ENCODE results near the gene THAP6. TPM values are rescaled to one million over a fixed set of nuclear protein-coding genes. Genes with fewer than 3 reads are reported as not detected.

THAP6 gene
- total RNA-seq, 1 donor from 2014 or later, result 31.0 TPM

- no peak for DNase-seq
- Mint-ChIP-seq H3K4me1 (ENCODE audit: low read depth, unreplicated experiment) (no peaks in the 10 kb centered on the region), H3K27ac (ENCODE audit: unreplicated experiment) (no peak within 1 kb of the TSS), H3K4me3 (ENCODE audit: unreplicated experiment) (no peak within 1 kb of the TSS), H3K36me3 (ENCODE audit: unreplicated experiment) (no peaks in the 10 kb centered on the region), H3K9me3 (ENCODE audit: unreplicated experiment) (no peaks in the 10 kb centered on the region), H3K27me3 (ENCODE audit: unreplicated experiment) (no peaks in the 10 kb centered on the region)
- TF ChIP-seq CTCF (IDR thresholded peaks at IDR 0.05; ENCODE audit: partially characterized antibody, unreplicated experiment), result no peak
Observed at GRCh38 chr4:75555294-75556164, 41.3 kb downstream of the THAP6 start, which contains the start of gene ODAPH. ODAPH (plus strand) TSS chr4:75556066; CDS start chr4:75556083, 17 bp downstream.

GRCh38 chr4:75557696-75558095 is 43.4 kb downstream of the THAP6 start:
- no peak for DNase-seq
- no peaks in the 10 kb centered on the region for H3K9me3 Mint-ChIP-seq (ENCODE audit: unreplicated experiment)
- H3K36me3 Mint-ChIP-seq (ENCODE audit: unreplicated experiment), result no peaks in the 10 kb centered on the region
- H3K27me3 Mint-ChIP-seq (ENCODE audit: unreplicated experiment), result no peaks in the 10 kb centered on the region
- no peak overlapping the region for H3K27ac Mint-ChIP-seq (ENCODE audit: unreplicated experiment)
- no peak for TF ChIP-seq CTCF (IDR thresholded peaks at IDR 0.05; ENCODE audit: partially characterized antibody, unreplicated experiment)
- H3K4me1 Mint-ChIP-seq (ENCODE audit: low read depth, unreplicated experiment), result no peaks in the 10 kb centered on the region
- no peak overlapping the region for H3K4me3 Mint-ChIP-seq (ENCODE audit: unreplicated experiment)

DNA sequence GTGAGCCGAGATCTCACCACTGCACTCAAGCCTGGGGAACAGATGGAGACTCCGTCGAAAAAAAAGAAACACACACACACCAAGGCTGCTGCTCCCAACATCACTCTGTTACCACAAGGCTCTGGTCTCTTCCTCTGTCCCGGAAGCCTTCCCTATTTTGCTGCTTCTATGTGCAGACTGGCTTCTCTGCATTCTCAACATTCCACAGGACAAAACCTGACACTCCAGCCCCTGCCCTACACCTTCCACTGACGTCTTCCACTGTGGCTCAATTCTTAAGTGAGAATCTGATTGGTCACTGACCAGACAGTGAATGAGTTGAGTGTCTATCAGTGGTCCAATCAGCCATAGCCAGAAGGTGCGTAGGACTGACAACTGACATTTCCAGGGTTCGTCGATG is 47.5 kb downstream of the THAP6 start:
- H3K36me3 Mint-ChIP-seq (ENCODE audit: unreplicated experiment), result no peaks in the 10 kb centered on the region
- H3K27ac Mint-ChIP-seq (ENCODE audit: unreplicated experiment), result no peak overlapping the region
- TF ChIP-seq CTCF (IDR thresholded peaks at IDR 0.05; ENCODE audit: partially characterized antibody, unreplicated experiment), result no peak
- H3K9me3 Mint-ChIP-seq (ENCODE audit: unreplicated experiment), result no peaks in the 10 kb centered on the region
- no peak overlapping the region for H3K4me3 Mint-ChIP-seq (ENCODE audit: unreplicated experiment)
- no peak for DNase-seq
- H3K27me3 Mint-ChIP-seq (ENCODE audit: unreplicated experiment), result no peaks in the 10 kb centered on the region
- H3K4me1 Mint-ChIP-seq (ENCODE audit: low read depth, unreplicated experiment), result no peaks in the 10 kb centered on the region

- DNase-seq, result no peak
- Mint-ChIP-seq H3K27me3 (ENCODE audit: unreplicated experiment) (no peaks in the 10 kb centered on the region), H3K4me1 (ENCODE audit: low read depth, unreplicated experiment) (no peaks in the 10 kb centered on the region), H3K4me3 (ENCODE audit: unreplicated experiment) (no peak overlapping the region), H3K27ac (ENCODE audit: unreplicated experiment) (no peak overlapping the region), H3K9me3 (ENCODE audit: unreplicated experiment) (no peaks in the 10 kb centered on the region), H3K36me3 (ENCODE audit: unreplicated experiment) (no peaks in the 10 kb centered on the region)
- no peak for TF ChIP-seq CTCF (IDR thresholded peaks at IDR 0.05; ENCODE audit: partially characterized antibody, unreplicated experiment)
Observed at GRCh38 chr4:75564023-75564422, 49.8 kb downstream of the THAP6 start.

GRCh38 chr4:75565481-75565880 is 51.2 kb downstream of the THAP6 start:
- no peak for TF ChIP-seq CTCF (IDR thresholded peaks at IDR 0.05; ENCODE audit: partially characterized antibody, unreplicated experiment)
- Mint-ChIP-seq H3K4me1 (ENCODE audit: low read depth, unreplicated experiment) (no peaks in the 10 kb centered on the region), H3K36me3 (ENCODE audit: unreplicated experiment) (no peaks in the 10 kb centered on the region), H3K9me3 (ENCODE audit: unreplicated experiment) (no peaks in the 10 kb centered on the region), H3K27ac (ENCODE audit: unreplicated experiment) (no peak overlapping the region), H3K4me3 (ENCODE audit: unreplicated experiment) (no peak overlapping the region), H3K27me3 (ENCODE audit: unreplicated experiment) (no peaks in the 10 kb centered on the region)
- DNase-seq, result no peak
